Fibroblast of the aortic adventitia (primary cell): ENCODE measurements around the gene ERC2. TPM values are rescaled to one million over a fixed set of nuclear protein-coding genes. Genes with fewer than 3 reads are reported as not detected.
"Not testable (repeated sequence)": the region's sequence is repeated elsewhere in the genome, so short reads cannot be mapped to it uniquely, and the experiment has no call there.

Experiments used
- DNase-seq: peaks from one replicate; pipeline ENCODE4 v3.0.0-alpha.2; 2010; ENCODE audit warnings: low read depth
- H3K4me3 ChIP-seq: 2 replicates; pipeline ENCODE4 v1.5.1; 2011; ENCODE audit warnings: low read depth, mild to moderate bottlenecking, control low read depth, low read length, moderate library complexity
- total RNA-seq: library from RNA; depleted of rRNA; stranded (reverse); fragments of >200 nt; gene quantifications from 2 replicates; pipeline ENCODE4 v1.2.3, GENCODE V29; 2012; ENCODE audit warnings: low replicate concordance
- TF ChIP-seq, protein P1 (sequence below): IDR thresholded peaks from 2 replicates; pipeline ENCODE4 v1.5.1; 2011; ENCODE audit warnings: mild to moderate bottlenecking, low read length, control low read depth, inconsistent platforms; ENCODE audit not compliant: insufficient read depth

ERC2 gene
- total RNA-seq, 1 donor: 0.09 TPM

DNA sequence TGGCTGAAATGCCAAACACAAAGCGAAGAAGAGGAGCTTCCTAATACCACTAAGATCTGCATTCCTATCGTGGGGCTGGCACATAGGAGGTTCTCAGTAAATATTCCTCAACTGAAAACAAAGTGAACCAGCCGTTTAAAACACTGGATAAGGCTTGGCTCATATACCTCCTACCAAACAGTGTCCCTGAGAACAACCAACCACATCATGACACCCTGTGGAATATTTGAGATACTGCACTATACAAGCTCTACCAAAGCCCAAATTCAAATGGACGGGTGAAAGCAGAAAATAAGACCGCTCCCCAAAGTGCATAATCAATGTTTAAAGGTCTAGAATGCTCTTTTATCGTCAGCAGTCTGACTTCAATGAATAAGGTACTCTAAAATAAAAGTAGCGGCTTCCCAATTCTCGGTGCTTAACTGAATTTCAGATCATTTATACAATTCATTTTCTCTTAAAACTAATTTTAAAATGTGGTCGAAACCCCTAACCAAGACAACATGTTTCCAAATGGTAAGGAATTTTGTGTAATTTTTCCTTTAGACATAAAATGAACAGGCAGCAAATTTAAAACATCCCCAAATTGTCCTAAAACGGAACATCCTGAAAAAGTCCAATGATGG is 425.8 kb downstream of the ERC2 start:
- peak; percentile 52 for DNase-seq
- no peak overlapping the region for H3K4me3 ChIP-seq
- TF ChIP-seq, protein P1, sequence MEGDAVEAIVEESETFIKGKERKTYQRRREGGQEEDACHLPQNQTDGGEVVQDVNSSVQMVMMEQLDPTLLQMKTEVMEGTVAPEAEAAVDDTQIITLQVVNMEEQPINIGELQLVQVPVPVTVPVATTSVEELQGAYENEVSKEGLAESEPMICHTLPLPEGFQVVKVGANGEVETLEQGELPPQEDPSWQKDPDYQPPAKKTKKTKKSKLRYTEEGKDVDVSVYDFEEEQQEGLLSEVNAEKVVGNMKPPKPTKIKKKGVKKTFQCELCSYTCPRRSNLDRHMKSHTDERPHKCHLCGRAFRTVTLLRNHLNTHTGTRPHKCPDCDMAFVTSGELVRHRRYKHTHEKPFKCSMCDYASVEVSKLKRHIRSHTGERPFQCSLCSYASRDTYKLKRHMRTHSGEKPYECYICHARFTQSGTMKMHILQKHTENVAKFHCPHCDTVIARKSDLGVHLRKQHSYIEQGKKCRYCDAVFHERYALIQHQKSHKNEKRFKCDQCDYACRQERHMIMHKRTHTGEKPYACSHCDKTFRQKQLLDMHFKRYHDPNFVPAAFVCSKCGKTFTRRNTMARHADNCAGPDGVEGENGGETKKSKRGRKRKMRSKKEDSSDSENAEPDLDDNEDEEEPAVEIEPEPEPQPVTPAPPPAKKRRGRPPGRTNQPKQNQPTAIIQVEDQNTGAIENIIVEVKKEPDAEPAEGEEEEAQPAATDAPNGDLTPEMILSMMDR: peak; percentile 45

DNA sequence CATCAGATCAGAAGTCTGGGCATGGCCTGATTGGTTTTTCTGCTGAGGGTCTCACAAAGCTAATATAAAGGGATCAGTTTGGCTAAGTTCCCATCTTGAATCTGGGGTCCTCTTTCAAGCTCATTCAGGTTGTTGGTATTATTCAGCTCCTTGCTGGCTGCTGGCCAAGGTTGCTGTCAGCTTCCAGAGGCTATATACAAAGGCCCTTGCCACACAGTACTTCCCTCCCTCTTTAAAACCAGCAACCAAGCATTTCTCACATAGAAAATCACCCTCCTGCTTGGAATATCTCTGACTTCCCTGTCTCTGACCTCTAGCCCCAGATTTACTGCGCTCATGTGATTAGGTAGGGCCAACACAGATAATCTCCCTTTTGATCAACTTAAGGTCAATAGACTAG is 442.9 kb downstream of the ERC2 start:
- TF ChIP-seq, protein P1: no peak
- no peak overlapping the region for H3K4me3 ChIP-seq
- DNase-seq: no peak

DNA sequence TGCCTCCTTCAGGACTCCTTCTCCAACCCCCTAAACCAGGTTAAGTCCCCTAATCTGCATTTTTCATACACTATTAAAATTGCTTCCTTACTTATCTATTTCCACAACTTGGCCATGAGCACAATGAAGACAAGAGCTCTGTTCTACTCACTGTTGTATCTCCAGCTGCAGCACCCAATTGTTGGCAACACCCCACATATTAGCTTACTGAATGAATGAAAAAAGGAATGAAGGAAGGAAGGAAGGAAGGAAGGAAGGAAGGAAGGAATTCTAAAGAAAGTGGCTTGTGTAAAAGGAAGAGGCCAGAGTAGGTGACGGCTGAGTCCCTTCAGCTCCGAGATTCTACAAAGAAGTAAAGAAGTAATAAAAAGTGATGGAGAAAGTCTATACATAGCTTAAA is 444.7 kb downstream of the ERC2 start:
- no peak for DNase-seq

DNA sequence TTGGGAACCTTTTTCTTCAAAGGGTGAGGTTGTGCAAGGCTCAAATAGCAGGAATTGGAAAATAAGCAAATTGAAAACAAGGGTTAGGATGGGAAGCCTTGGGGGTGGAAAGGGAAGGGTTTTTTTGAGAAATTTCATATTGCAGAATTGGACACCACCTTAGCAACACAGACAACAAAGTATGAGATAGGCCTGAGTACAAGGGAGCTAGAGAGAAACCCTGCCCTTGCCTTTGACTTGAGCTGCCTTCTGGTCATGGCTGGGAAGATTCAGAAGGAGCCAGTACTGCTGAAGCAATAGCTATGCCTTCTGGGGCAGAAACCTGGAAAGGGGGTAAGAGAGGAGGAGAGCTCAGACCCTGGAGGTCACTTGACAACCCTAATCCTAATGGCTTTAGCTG is 445.6 kb downstream of the ERC2 start:
- TF ChIP-seq, protein P1: no peak
- H3K4me3 ChIP-seq: no peak overlapping the region
- DNase-seq: no peak

More for the DNA sequence above, 444.7 kb downstream of the ERC2 start:
- H3K4me3 ChIP-seq: no peak overlapping the region
- TF ChIP-seq, protein P1: no peak

DNA sequence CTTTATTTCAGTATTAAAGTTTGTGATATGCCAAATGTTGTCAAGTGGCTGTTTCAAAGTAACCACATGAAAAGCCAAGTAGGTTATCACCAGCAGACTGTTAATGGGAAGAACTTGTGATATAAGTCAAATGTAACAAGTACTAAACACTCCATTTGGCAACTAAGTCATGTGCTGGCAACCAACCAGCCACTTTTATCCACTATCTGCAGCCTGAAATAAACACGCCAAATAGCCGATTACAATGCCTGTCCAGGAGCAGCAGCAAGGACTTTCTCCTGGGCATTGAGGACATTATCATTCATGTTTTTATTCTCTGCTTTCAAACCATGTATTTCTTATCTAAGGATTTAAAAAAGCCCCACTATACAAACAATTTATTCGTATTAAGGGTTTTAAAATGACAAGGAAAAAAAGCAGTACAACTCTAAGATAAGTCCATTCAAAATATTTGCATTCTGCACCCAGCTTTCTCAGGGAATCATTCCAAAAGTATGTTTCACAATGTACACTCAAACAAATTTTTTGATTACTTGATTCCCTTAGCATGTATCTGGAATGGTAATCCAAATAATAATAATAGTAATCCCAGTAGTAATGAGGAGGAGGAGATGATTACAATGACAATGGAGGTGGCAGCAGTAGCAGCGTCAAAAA is 448.6 kb downstream of the ERC2 start:
- TF ChIP-seq, protein P1: no peak
- no peak for DNase-seq
- H3K4me3 ChIP-seq: no peak overlapping the region

DNA sequence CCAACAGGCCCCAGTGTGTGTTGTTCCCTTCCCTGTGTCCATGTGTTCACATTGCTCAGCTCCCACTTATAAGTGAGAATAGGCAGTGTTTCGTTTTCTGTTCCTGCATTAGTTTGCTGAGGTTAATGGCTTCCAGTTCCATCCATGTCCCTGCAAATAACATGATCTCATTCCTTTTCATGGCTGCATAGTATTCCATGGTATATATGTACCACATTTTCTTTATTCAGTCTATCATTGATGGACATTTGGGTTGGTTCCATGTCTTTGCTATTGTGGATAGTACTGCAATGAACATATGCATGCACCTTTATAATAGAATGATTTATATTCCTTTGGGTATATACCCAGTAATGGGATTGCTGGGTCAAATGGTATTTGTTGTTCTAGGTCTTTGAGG is 452.9 kb downstream of the ERC2 start:
- DNase-seq, H3K4me3 ChIP-seq: not testable (repeated sequence)

DNA sequence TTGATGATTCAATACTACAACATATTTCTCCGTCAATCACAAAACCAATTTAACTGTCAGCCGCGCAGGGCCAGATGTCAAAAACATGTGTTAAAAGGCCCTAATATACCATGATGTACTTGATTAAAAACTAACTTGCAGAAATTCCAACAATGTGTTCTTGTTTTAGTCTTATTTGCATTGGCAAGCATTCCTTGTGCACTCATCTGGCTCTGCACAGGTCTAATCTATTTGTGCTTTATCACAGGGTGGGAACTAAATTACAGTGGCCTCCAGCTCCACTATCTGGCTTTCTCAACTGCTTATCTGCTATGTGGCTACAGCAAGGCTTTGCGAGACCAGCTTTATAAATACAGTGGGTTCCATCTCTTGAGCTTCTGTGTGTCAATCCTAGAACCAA is 455.5 kb downstream of the ERC2 start:
- no peak overlapping the region for H3K4me3 ChIP-seq
- TF ChIP-seq, protein P1: no peak
- DNase-seq: no peak
